Cardiac septum (tissue), 1 donor: Measurements from ENCODE around the gene FCSK. TPM values are rescaled to one million over a fixed set of nuclear protein-coding genes. Genes with fewer than 3 reads are reported as not detected.
"Not testable (repeated sequence)": the region's sequence is repeated elsewhere in the genome, so short reads cannot be mapped to it uniquely, and the experiment has no call there.

Experiments
- DNase-seq: peaks from one replicate; pipeline ENCODE4 v3.0.0-alpha.2; 2020; ENCODE audit warnings: low spot score
- intact Hi-C: fragments of 100-400 bp; cut with DNase I; formaldehyde crosslinking; loops from one replicate; pipeline ENCODE4 v1.14.0; 2022
- total RNA-seq: library from RNA; stranded (reverse); fragmentation: NEBNext Ultra II Directional; extraction: Animal tissue kit (Norgen Biotek cat#: 25700); gene quantifications from one replicate; pipeline ENCODE4 v1.2.1, GENCODE V29; 2021
- donor health status: DM: no; HTN: no; CAD: no.

FCSK gene
- total RNA-seq, 1 donor from 2014 or later, result 9.4 TPM

DNA sequence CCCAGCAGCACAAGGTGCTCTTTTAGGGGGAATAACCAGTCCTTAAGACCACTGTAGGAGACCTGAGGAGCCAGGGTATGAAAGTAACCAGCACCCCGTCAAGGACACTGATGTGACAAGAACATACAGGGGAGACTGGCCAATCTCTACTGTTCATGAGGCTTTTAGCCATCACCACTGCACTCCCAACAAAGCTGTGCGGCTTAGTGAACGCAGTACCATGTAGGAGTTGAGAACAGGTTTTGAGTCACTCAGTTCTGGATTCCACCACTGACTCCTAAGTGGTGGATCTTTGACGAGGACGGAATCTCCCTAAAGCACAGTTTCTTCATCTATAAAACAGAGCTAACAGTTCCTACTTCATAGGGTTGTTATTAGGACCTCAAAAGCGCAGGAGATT lies 42.1 kb downstream of the FCSK start:
- intact Hi-C loops, result no loop called here
- DNase-seq, result no peak

GRCh38 chr16:70508752-70509151 lies 54.4 kb downstream of the FCSK start:
- intact Hi-C loops, result no loop called here
- no peak for DNase-seq

DNA sequence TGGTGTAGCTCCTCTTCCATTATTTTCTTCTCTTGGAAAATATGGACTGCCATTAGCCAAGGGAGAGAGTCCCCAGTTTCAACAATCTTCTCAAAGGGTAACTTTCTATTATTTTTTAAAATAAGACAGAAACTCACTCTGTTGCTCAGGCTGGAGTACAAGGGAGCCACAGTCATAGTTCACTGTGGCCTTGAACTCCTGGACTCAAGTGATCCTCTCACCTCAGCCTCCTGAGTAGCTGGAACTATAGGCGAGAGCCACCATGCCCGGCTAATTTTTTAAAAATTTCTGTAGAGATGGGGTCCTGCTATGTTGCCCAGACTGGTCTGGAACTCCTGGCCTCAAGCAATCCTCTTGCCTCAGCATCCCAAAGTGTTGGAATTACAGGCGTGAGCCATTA lies 55.8 kb downstream of the FCSK start:
- no peak for DNase-seq
- intact Hi-C loops, result no loop called here

GRCh38 chr16:70511833-70512232 lies 57.4 kb downstream of the FCSK start:
- intact Hi-C loops, result no loop called here
- DNase-seq, result no peak

DNA sequence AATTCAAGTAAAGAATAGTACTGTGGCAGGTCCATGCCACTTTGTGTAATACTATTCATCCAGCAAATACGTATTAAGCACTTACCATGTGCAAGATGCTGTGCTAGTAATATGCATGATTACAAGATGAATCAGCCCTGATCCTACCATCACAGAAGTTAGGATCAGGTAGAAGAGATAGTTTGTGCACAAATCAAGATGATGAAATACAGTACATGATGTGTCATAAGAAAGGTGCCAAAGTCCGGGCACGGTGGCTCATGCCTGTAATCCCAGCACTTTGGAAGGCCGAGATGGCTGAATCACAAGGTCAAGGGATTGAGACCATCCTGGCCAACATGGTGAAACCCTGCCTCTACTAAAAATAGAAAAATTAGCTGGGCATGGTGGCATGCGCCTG lies 58.1 kb downstream of the FCSK start:
- intact Hi-C loops, result no loop called here
- no peak for DNase-seq

- intact Hi-C loops, result no loop called here
Measured at GRCh38 chr16:70520612-70521297, 66.4 kb downstream of the FCSK start.

DNA sequence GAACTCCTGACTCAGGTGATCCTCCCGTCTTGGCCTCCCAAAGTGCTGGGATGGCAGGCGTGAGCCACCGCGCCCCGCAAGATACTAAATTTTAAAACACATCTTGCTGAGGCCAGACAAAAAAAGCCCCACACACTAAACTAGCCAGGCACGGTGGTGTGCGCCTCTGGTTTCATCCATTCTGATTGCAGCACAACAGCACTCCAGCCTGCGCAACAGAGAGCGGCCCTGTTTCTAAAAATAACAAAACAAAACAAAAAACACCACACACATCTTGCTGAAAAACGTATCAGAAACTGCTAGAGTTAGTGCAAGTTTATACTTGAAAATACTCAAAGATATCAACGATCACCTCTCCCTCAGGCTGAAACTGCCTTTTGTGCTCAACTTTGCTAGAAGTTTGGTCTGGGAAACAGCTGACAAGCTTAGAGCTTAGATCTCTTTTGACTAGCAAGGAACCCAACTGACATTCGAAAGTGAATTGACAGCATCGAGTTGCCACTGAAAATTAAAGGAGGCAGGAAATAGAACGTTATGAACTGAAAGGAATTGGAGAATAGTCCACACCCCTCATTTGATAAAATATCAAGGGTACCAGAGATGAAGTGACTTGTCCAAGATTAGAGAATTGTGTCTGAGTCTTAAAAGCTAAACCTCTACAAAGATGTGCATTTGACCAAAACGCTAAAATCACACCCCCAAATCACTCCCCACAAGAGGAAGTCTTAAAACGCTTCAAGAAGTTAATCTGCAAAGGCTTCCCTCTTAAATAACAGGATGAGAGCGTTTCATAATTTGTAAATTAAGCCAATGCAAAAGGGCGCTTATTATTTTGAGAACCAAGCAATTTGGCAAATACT lies 68.1 kb downstream of the FCSK start:
- intact Hi-C loops, result no loop called here
- DNase-seq, result no peak

More at GRCh38 chr16:70520612-70521297, 66.4 kb downstream of the FCSK start:
- no peak for DNase-seq

DNA sequence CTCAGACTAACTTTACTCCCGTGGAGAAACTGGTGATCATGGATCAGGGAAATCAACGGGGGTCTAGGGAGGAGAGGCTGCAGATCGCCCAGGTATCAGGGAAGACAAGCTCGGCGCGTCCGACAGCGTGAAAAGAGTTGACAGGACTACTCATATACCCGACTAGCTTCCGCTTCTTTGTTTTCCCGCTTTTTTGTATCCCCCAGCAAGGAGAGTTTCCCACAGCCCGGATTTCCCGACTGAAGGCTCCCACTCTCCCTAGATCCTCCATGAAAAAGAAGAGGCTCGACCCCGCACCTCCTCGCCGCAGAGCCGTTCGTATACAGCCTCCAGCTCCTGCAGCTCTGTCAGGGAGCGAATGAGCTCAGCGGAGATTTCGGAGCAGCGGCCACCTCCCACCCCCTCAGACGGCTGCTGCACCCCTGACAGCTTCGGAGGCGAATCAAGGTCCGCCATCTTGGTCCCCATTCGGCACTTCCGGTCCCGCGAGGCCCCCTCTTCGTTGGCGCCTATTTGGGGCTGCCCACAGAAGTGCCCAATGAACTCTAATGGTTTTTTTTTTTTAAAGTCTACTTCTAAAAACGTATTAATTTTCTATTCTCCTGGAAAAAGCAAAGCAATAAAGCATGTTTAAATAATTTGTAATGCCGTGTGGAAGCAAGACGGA lies 68.8 kb downstream of the FCSK start, which contains the start of gene COG4:
Gene COG4, minus strand, starts transcription at position 479 of the 667 bp plus-strand sequence. Its CDS starts 11 bp downstream, at position 468.
- intact Hi-C loops, result no loop called here
- peak; percentile 93 for DNase-seq

GRCh38 chr16:70523743-70524398 lies 69.5 kb downstream of the FCSK start, which contains the start of gene SF3B3:
Gene SF3B3 (plus strand): TSS chr16:70523816. CDS start chr16:70526657, 2,841 bp downstream.
- peak; percentile 83 for DNase-seq
- intact Hi-C loops, result no loop called here

GRCh38 chr16:70524399-70524825 lies 70.0 kb downstream of the FCSK start:
- DNase-seq, intact Hi-C loops: not testable (repeated sequence)

DNA sequence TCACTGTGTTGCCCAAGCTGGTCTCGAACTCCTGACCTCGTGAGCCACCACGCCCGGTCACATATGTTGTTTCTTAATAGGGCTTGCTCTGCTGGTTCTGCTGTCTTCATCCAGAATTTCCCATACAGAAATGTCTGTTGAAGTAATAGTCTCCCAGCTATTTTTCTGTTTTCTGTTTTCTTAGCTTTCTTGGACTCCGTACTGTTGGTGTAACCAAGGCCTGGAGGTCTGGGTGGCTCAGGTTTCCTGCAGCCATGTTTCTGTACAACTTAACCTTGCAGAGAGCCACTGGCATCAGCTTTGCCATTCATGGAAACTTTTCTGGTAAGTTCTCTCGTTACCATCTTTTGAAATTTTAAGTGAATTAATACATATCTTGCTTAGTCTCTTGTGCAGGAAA lies 72.0 kb downstream of the FCSK start:
- intact Hi-C loops, result no loop called here
- no peak for DNase-seq

- intact Hi-C loops, result no loop called here
- DNase-seq, result no peak
Measured at GRCh38 chr16:70527315-70527996, 73.1 kb downstream of the FCSK start.

GRCh38 chr16:70529051-70529777 lies 74.8 kb downstream of the FCSK start:
- intact Hi-C loops, result no loop called here
- no peak for DNase-seq

Other genes with a start within 250 kb of the FCSK start
- gene EXOSC6, start 202.7 kb upstream of the FCSK start, total RNA-seq, result 10.6 TPM
- 57.2 TPM for gene AARS1, start 165.1 kb upstream of the FCSK start, total RNA-seq
- 13.7 TPM for gene DDX19B, start 155.4 kb upstream of the FCSK start, total RNA-seq
- 22.2 TPM for gene DDX19A, start 107.7 kb upstream of the FCSK start, total RNA-seq
- gene ST3GAL2, start 15.5 kb upstream of the FCSK start, total RNA-seq, result 24.2 TPM
- gene COG4, start 69.0 kb downstream of the FCSK start, total RNA-seq, result 36.3 TPM
- 159 TPM for gene SF3B3, start 69.2 kb downstream of the FCSK start, total RNA-seq
- gene IL34, start 192.0 kb downstream of the FCSK start, total RNA-seq, result 1.2 TPM
- 63.4 TPM for gene MTSS2, start 231.5 kb downstream of the FCSK start, total RNA-seq